ENCODE results near the gene SH2D3C. TPM values are rescaled to one million over a fixed set of nuclear protein-coding genes. Genes with fewer than 3 reads are reported as not detected.
A peak's percentile ranks its signal among the peaks of the same experiment; 100 is the strongest.

SH2D3C gene
- total RNA-seq, 1 experiment from 2014 or later: 0.79 TPM

DNA sequence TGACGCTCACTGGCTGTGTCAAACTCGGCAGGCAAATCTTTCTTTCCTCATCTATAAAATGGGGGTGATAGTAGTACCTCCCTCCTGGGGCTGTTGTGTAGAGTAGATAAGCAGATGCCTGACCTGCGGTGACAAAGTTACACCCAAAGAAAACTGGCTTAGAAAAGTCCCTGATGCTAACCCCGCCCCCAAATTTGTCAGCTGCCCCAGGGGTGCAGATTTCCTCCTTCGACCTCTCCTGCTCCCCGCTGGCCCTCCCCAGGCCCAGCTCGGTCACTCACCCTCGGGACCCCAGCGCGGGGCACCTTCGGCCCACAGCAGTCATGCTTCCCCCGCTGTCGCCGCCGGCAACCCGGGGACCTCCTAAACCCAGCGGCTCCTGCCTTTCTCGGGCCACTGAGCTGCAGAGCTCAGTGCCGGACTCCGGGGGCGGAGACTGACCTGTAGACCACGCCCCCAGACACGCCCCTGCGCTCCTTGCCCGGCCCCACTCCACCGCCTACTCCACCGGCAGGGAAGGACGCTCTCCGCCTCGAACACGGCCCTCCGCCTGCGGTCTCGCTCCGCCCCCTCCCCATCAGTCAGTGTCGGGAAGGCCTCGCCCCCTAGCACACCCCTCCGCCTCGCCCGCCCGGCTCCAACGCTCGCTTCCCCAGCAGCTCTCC, 7.4 kb downstream of the SH2D3C start:
- H3K9me2 ChIP-seq (ENCODE audit: insufficient read depth): no peaks in the 10 kb centered on the region
- H3K27me3 ChIP-seq (ENCODE audit: insufficient read depth, low read depth): peaks cover 8% of the 10 kb centered on the region; the same call in 1 of the 2 replicates
- peak overlapping the region; percentile 93 for H3K4me2 ChIP-seq
- peak; percentile 94 to 100 for DNase-seq
- ChIA-PET CTCF (interaction anchor here (0.6 to 1.9 kb wide), 6 partner anchors 14 to 419 kb away, joined by 3 to 23 read pairs (median 5); partner anchors contain the start of gene TOR2A), POLR2A (ENCODE audit: unreplicated experiment) (interaction anchor here (0.5 to 1.0 kb wide), 10 partner anchors 9 to 1111 kb away, joined by 3 to 28 read pairs (median 6); partner anchors contain the start of genes CDK9, KYAT1 and LRRC8A)
- no peak for TF ChIP-seq EZH2 (IDR thresholded peaks at IDR 0.05; ENCODE audit: low read depth)
- TF ChIP-seq, protein P1, sequence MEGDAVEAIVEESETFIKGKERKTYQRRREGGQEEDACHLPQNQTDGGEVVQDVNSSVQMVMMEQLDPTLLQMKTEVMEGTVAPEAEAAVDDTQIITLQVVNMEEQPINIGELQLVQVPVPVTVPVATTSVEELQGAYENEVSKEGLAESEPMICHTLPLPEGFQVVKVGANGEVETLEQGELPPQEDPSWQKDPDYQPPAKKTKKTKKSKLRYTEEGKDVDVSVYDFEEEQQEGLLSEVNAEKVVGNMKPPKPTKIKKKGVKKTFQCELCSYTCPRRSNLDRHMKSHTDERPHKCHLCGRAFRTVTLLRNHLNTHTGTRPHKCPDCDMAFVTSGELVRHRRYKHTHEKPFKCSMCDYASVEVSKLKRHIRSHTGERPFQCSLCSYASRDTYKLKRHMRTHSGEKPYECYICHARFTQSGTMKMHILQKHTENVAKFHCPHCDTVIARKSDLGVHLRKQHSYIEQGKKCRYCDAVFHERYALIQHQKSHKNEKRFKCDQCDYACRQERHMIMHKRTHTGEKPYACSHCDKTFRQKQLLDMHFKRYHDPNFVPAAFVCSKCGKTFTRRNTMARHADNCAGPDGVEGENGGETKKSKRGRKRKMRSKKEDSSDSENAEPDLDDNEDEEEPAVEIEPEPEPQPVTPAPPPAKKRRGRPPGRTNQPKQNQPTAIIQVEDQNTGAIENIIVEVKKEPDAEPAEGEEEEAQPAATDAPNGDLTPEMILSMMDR (conservative IDR thresholded peaks at IDR 0.05): no peak
- peak overlapping the region; percentile 84 for H2AFZ ChIP-seq
- H3K36me3 ChIP-seq (ENCODE audit: low read depth): no peaks in the 10 kb centered on the region
- peaks cover 14% of the 10 kb centered on the region; the same call in 1 of the 2 replicates for H3F3A ChIP-seq (ENCODE audit: insufficient read depth, low read depth)
- intact Hi-C loops (cut with micrococcal nuclease; ENCODE audit: unreplicated experiment): loop anchor here (1.0 kb wide), 1 partner anchor 31 kb away; no protein-coding TSS in a partner anchor
- H3K4me1 ChIP-seq (replicated peaks; ENCODE audit: insufficient read depth): peaks cover 7% of the 10 kb centered on the region
- no TSS peak for BruUV-seq (replicated peaks)
- H3K27ac ChIP-seq: no peak overlapping the region
- peak overlapping the region; percentile 72 for H3K4me3 ChIP-seq
- H4K20me1 ChIP-seq (ENCODE audit: insufficient read depth): no peaks in the 10 kb centered on the region
- H3K9me3 ChIP-seq (ENCODE audit: insufficient read depth, low read depth): no peaks in the 10 kb centered on the region
- no peaks in the 10 kb centered on the region for H3K79me2 ChIP-seq (ENCODE audit: low read depth)

DNA sequence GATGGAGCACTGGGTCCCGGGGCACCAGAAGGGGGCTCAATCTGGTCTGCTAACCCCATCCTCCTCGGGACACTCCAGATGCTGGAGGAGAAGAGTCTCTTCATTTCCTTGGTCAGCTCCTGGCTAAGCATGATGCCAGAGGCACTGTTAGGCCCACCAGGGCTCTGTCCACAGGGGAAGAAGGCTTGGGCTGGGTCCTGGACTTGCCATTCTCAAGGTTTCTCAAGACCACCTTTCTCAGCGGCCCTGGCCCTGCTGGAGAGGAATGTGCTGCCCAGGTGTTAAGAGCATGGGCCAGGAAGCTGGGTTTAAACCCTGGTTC, 7.9 kb downstream of the SH2D3C start:
- Histone ChIP-seq H2AFZ (no peak overlapping the region), H4K20me1 (ENCODE audit: insufficient read depth) (no peaks in the 10 kb centered on the region), H3K4me1 (replicated peaks; ENCODE audit: insufficient read depth) (peaks cover 7% of the 10 kb centered on the region), H3K9me3 (ENCODE audit: insufficient read depth, low read depth) (no peaks in the 10 kb centered on the region), H3K27ac (no peak overlapping the region), H3K4me2 (peak overlapping the region; percentile 93), H3K4me3 (peak overlapping the region; percentile 72; the same call in 1 of the 2 replicates), H3K27me3 (ENCODE audit: insufficient read depth, low read depth) (peaks cover 8% of the 10 kb centered on the region; the same call in 1 of the 2 replicates), H3F3A (ENCODE audit: insufficient read depth, low read depth) (peaks cover 14% of the 10 kb centered on the region; the same call in 1 of the 2 replicates), H3K9me2 (ENCODE audit: insufficient read depth) (no peaks in the 10 kb centered on the region), H3K79me2 (ENCODE audit: low read depth) (no peaks in the 10 kb centered on the region), H3K36me3 (ENCODE audit: low read depth) (no peaks in the 10 kb centered on the region)
- no TSS peak for BruUV-seq (replicated peaks)
- intact Hi-C loops (cut with micrococcal nuclease; ENCODE audit: unreplicated experiment): no loop called here
- TF ChIP-seq, protein P1 (conservative IDR thresholded peaks at IDR 0.05): no peak
- no peak for TF ChIP-seq EZH2 (IDR thresholded peaks at IDR 0.05; ENCODE audit: low read depth)
- POLR2A ChIA-PET (ENCODE audit: unreplicated experiment): interaction anchor here (0.5 to 1.0 kb wide), 5 partner anchors 25 to 1111 kb away, joined by 3 to 21 read pairs (median 6); partner anchors contain the start of genes KYAT1 and LRRC8A
- CTCF ChIA-PET: interaction anchor here (1.5 to 1.9 kb wide), 3 partner anchors 28 to 35 kb away, joined by 6 to 23 read pairs (median 6); partner anchors contain the start of gene TOR2A
- DNase-seq: no peak

DNA sequence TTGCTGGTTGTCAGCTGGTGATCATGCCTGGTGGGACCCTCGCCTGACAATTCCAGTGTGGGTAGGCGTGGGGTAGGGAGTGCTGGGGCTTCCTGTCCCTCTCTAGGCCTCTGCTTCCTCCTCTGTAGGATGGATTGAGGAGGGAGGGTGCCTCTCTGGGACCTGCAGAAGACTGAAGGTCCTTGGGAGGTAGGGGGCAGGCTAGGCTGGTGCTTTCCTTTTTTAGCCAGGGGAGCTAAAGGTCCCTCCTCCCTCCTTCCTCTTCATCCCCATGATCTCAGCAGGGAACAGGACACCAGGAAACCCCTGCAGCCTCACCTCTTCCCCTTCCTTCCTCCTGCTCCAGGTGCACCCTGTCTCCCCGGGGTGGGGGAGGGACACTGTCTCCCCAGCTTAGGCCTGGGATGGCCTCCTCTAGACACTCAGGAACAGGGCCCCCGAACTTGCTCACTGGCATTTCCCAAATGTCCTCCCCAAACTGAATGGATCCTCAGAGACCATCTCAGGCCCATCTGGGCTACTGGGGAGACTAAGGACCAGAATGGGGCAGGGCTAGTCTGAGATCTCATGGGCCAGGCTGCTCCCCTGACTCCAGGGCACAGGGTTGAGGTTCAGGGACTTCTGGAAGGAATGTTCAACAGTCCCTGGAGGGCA, 8.4 kb downstream of the SH2D3C start:
- H3K27ac ChIP-seq: no peak overlapping the region
- peaks cover 6% of the 10 kb centered on the region; the same call in 1 of the 2 replicates for H3K27me3 ChIP-seq (ENCODE audit: insufficient read depth, low read depth)
- intact Hi-C loops (cut with micrococcal nuclease; ENCODE audit: unreplicated experiment): no loop called here
- H3K9me3 ChIP-seq (ENCODE audit: insufficient read depth, low read depth): no peaks in the 10 kb centered on the region
- TF ChIP-seq, protein P1 (conservative IDR thresholded peaks at IDR 0.05): no peak
- no peak for TF ChIP-seq EZH2 (IDR thresholded peaks at IDR 0.05; ENCODE audit: low read depth)
- H3K4me1 ChIP-seq (replicated peaks; ENCODE audit: insufficient read depth): peaks cover 7% of the 10 kb centered on the region
- no peak overlapping the region for H3K4me3 ChIP-seq
- BruUV-seq (replicated peaks): no TSS peak
- peaks cover 14% of the 10 kb centered on the region; the same call in 1 of the 2 replicates for H3F3A ChIP-seq (ENCODE audit: insufficient read depth, low read depth)
- no peak for DNase-seq
- ChIA-PET CTCF (interaction anchor here (1.5 to 1.9 kb wide), 2 partner anchors 28 to 29 kb away, joined by 6 read pairs; no protein-coding TSS in a partner anchor), POLR2A (ENCODE audit: unreplicated experiment) (no interaction called here)
- no peaks in the 10 kb centered on the region for H3K79me2 ChIP-seq (ENCODE audit: low read depth)
- no peaks in the 10 kb centered on the region for H3K9me2 ChIP-seq (ENCODE audit: insufficient read depth)
- H3K36me3 ChIP-seq (ENCODE audit: low read depth): no peaks in the 10 kb centered on the region
- H2AFZ ChIP-seq: no peak overlapping the region
- H3K4me2 ChIP-seq: peak overlapping the region; percentile 93
- no peaks in the 10 kb centered on the region for H4K20me1 ChIP-seq (ENCODE audit: insufficient read depth)
